Activated gamma-delta T cell treated with Interleukin-2 at 50 U/mL for 16 hours (primary cell): ENCODE data around the gene DENND6B.

Experiments used
- DNase-seq: peaks from one replicate; pipeline ENCODE4 v3.0.0-alpha.2; 2020

DENND6B gene

GRCh38 chr22:50314455-50315288 is 12.1 kb downstream of the DENND6B start:
- peak; percentile 75 for DNase-seq

- no peak for DNase-seq
These were observed 12.7 kb downstream of the DENND6B start for GRCh38 chr22:50314081-50314454.

- DNase-seq: no peak
These were observed 13.2 kb downstream of the DENND6B start for GRCh38 chr22:50313600-50313999.

GRCh38 chr22:50313021-50313420 is 13.8 kb downstream of the DENND6B start:
- DNase-seq: no peak

GRCh38 chr22:50312371-50312770 is 14.4 kb downstream of the DENND6B start:
- DNase-seq: no peak

- no peak for DNase-seq
These were observed 15.0 kb downstream of the DENND6B start for GRCh38 chr22:50311606-50312351.

- no peak for DNase-seq
These were observed 15.8 kb downstream of the DENND6B start for GRCh38 chr22:50310949-50311444.

GRCh38 chr22:50310031-50310722 is 16.6 kb downstream of the DENND6B start:
- DNase-seq: no peak

GRCh38 chr22:50309601-50309991 is 17.2 kb downstream of the DENND6B start:
- DNase-seq: no peak

- DNase-seq: no peak
These were observed 17.7 kb downstream of the DENND6B start for GRCh38 chr22:50308986-50309600.

- no peak for DNase-seq
These were observed 18.2 kb downstream of the DENND6B start for GRCh38 chr22:50308597-50308935.

GRCh38 chr22:50307890-50308596 is 18.8 kb downstream of the DENND6B start:
- no peak for DNase-seq

GRCh38 chr22:50306753-50307749 is 19.8 kb downstream of the DENND6B start, which contains the start of gene PLXNB2:
Gene PLXNB2 (minus strand): TSS chr22:50307646. CDS start chr22:50290584, 17,062 bp downstream.
- no peak for DNase-seq

- DNase-seq: no peak
These were observed 20.8 kb downstream of the DENND6B start for GRCh38 chr22:50305923-50306566.

GRCh38 chr22:50305393-50305922 is 21.4 kb downstream of the DENND6B start:
- no peak for DNase-seq

- no peak for DNase-seq
These were observed 22.1 kb downstream of the DENND6B start for GRCh38 chr22:50304528-50305392.

GRCh38 chr22:50303848-50304527 is 22.8 kb downstream of the DENND6B start:
- no peak for DNase-seq

GRCh38 chr22:50303515-50303847 is 23.3 kb downstream of the DENND6B start:
- DNase-seq: no peak

- no peak for DNase-seq
These were observed 24.2 kb downstream of the DENND6B start for GRCh38 chr22:50302564-50302963.
